Gastrocnemius medialis (tissue), 4 donors: Measurements from ENCODE around the gene ORC3. TPM values are rescaled to one million over a fixed set of nuclear protein-coding genes. Genes with fewer than 3 reads are reported as not detected.

Experiments
- ATAC-seq, 2 donors: fragments of 150-250 bp; one replicate each; pipeline ENCODE4 v1.9.1; 2016
- DNase-seq, 2 donors: peaks; one replicate each; pipeline ENCODE4 v3.0.0-alpha.2; 2019
- H3K27ac ChIP-seq, 4 donors: fragments of 200-600 bp; sonication (generic); 1 replicate in 1 of 4; 2 replicates in 3 of 4; pipeline ENCODE4 v1.5.1; 2016 to 2018; ENCODE audit warnings: mild to moderate bottlenecking in 2 of 4, moderate library complexity in 1 of 4
- H3K27me3 ChIP-seq, 3 donors: fragments of 200-600 bp; sonication (generic) in 2 of 3; 1 replicate in 1 of 3; 2 replicates in 2 of 3; pipeline versions ENCODE4 v1.5.1 to v1.6.0; 2016 to 2019; ENCODE audit warnings: mild to moderate bottlenecking in 1 of 3, moderate library complexity in 1 of 3
- H3K36me3 ChIP-seq, 2 donors: fragments of 200-600 bp; sonication (generic) in 1 of 2; one replicate each; pipeline ENCODE4 v1.5.1; 2017 to 2018
- H3K4me1 ChIP-seq, 2 donors: fragments of 200-600 bp; sonication (generic) in 1 of 2; one replicate each; pipeline ENCODE4 v1.5.1; 2016 to 2017; ENCODE audit warnings: mild to moderate bottlenecking in 2 of 2
- H3K4me3 ChIP-seq, 4 donors: fragments of 200-600 bp; sonication (generic) in 3 of 4; 1 replicate in 1 of 4; 2 replicates in 3 of 4; pipeline ENCODE4 v1.5.1; 2016 to 2019; ENCODE audit warnings: mild to moderate bottlenecking in 2 of 4
- H3K9me3 ChIP-seq, 3 donors: fragments of 200-600 bp; sonication (generic) in 2 of 3; 1 replicate in 1 of 3; 2 replicates in 2 of 3; pipeline ENCODE4 v1.5.1; 2016 to 2019
- CTCF ChIP-seq, 5 experiments: fragments of 450-650 bp in 3 of 5; fragments of 200-600 bp in 2 of 5; sonication (generic) in 2 of 5; IDR thresholded peaks in 4 of 5; conservative IDR thresholded peaks in 1 of 5; 1 replicate in 4 of 5; 2 replicates in 1 of 5; pipeline ENCODE4 v1.5.1; 2016 to 2019; ENCODE audit warnings: antibody characterized with exemption in 5 of 5, mild to moderate bottlenecking in 3 of 5, moderate library complexity in 3 of 5
- POLR2A ChIP-seq, 2 donors: fragments of 450-650 bp; IDR thresholded peaks; one replicate each; pipeline ENCODE4 v1.6.1; 2017; ENCODE audit warnings: antibody characterized with exemption in 2 of 2, mild to moderate bottlenecking in 2 of 2, moderate library complexity in 2 of 2
- in situ Hi-C, 4 donors: fragments of 200-750 bp; cut with MboI; loops; one replicate each; pipeline versions ENCODE4 v1.15.0 to v1.8.0; 2017; ENCODE audit warnings: low sequenced_read_pairs in 4 of 4
- intact Hi-C: fragments of 100-400 bp; cut with DNase I; formaldehyde crosslinking; loops from one replicate; pipeline ENCODE4 v1.15.1; 2023; ENCODE audit warnings: low total_unique reads
- total RNA-seq, 4 donors: library from RNA; depleted of rRNA; stranded (reverse); fragments of >200 nt; gene quantifications; one replicate each; pipeline versions ENCODE4 v1.1.0 to v1.2.3, GENCODE V29; 2016

The ORC3 gene
- total RNA-seq, 4 donors from 2014 or later: 18.6 to 28.5 (median 22.6) TPM

GRCh38 chr6:87543696-87544473 lies 46.0 kb upstream of the ORC3 start:
- ATAC-seq: no peak
- H3K27ac ChIP-seq: no peak overlapping the region

GRCh38 chr6:87544474-87544735 lies 45.5 kb upstream of the ORC3 start:
- intact Hi-C loops (no loop called here), in situ Hi-C loops (no loop called here)
- DNase-seq (no peak), ATAC-seq (peak in 1 of 2 donors; percentile 30)
- no peak overlapping the region for H3K27ac ChIP-seq
- peaks cover 0 to 11% of the 10 kb centered on the region in 2 donors for H3K36me3 ChIP-seq
- TF ChIP-seq POLR2A (IDR thresholded peaks at IDR 0.05): no peak
- no peak for TF ChIP-seq CTCF (IDR thresholded peaks at IDR 0.05 in 4 of 5, conservative IDR thresholded peaks at IDR 0.05 in 1 of 5)
- peaks cover 0 to 5% of the 10 kb centered on the region in 2 donors for H3K4me1 ChIP-seq
- H3K4me3 ChIP-seq: no peak overlapping the region
- H3K9me3 ChIP-seq: no peaks in the 10 kb centered on the region
- H3K27me3 ChIP-seq: no peaks in the 10 kb centered on the region

More at GRCh38 chr6:87543696-87544473, 46.0 kb upstream of the ORC3 start:
- intact Hi-C loops: no loop called here
- peaks cover 0 to 5% of the 10 kb centered on the region in 2 donors for H3K4me1 ChIP-seq
- TF ChIP-seq CTCF (IDR thresholded peaks at IDR 0.05 in 4 of 5, conservative IDR thresholded peaks at IDR 0.05 in 1 of 5) (no peak), POLR2A (IDR thresholded peaks at IDR 0.05) (no peak)
- no peak for DNase-seq
- H3K4me3 ChIP-seq: no peak overlapping the region
- H3K9me3 ChIP-seq: no peaks in the 10 kb centered on the region
- in situ Hi-C loops: no loop called here
- H3K27me3 ChIP-seq: no peaks in the 10 kb centered on the region
- H3K36me3 ChIP-seq: peaks cover 0 to 16% of the 10 kb centered on the region in 2 donors

GRCh38 chr6:87551799-87552198 lies 38.1 kb upstream of the ORC3 start:
- no peaks in the 10 kb centered on the region for H3K4me1 ChIP-seq
- intact Hi-C loops: no loop called here
- peaks cover 0 to 28% of the 10 kb centered on the region in 2 donors for H3K36me3 ChIP-seq
- H3K9me3 ChIP-seq: no peaks in the 10 kb centered on the region
- H3K4me3 ChIP-seq: no peak overlapping the region
- DNase-seq: no peak
- no peaks in the 10 kb centered on the region for H3K27me3 ChIP-seq
- TF ChIP-seq CTCF (IDR thresholded peaks at IDR 0.05 in 4 of 5, conservative IDR thresholded peaks at IDR 0.05 in 1 of 5): no peak
- TF ChIP-seq POLR2A (IDR thresholded peaks at IDR 0.05): no peak
- ATAC-seq: no peak
- in situ Hi-C loops: no loop called here
- no peak overlapping the region for H3K27ac ChIP-seq

GRCh38 chr6:87553159-87553765 lies 36.7 kb upstream of the ORC3 start:
- H3K9me3 ChIP-seq: no peaks in the 10 kb centered on the region
- in situ Hi-C loops (no loop called here), intact Hi-C loops (no loop called here)
- H3K27me3 ChIP-seq: no peaks in the 10 kb centered on the region
- DNase-seq (no peak), ATAC-seq (no peak)
- H3K4me1 ChIP-seq: no peaks in the 10 kb centered on the region
- TF ChIP-seq CTCF (IDR thresholded peaks at IDR 0.05 in 4 of 5, conservative IDR thresholded peaks at IDR 0.05 in 1 of 5): no peak
- H3K27ac ChIP-seq: no peak overlapping the region
- peaks cover 0 to 29% of the 10 kb centered on the region in 2 donors for H3K36me3 ChIP-seq
- H3K4me3 ChIP-seq: no peak overlapping the region
